NCI-H2171 treated with DMSO at 0.1 percent for 48 hours (cell line): Measurements from ENCODE around the gene PKP1.

ENCODE experiments used
- DNase-seq: peaks from one replicate; lab custom pipeline; 2025; lab: John Stamatoyannopoulos, UW

Gene PKP1

GRCh38 chr1:201310251-201310985, 27.1 kb downstream of the PKP1 start:
- DNase-seq, result no peak

GRCh38 chr1:201310986-201311355, 27.7 kb downstream of the PKP1 start:
- DNase-seq, result peak; percentile 71

- DNase-seq, result peak; percentile 55
These were observed 28.2 kb downstream of the PKP1 start for GRCh38 chr1:201311356-201312011.

GRCh38 chr1:201312298-201312697, 29.0 kb downstream of the PKP1 start:
- DNase-seq, result no peak

GRCh38 chr1:201313086-201313485, 29.8 kb downstream of the PKP1 start:
- peak; percentile 67 for DNase-seq

GRCh38 chr1:201316556-201316955, 33.2 kb downstream of the PKP1 start:
- DNase-seq, result no peak

- no peak for DNase-seq
These were observed 34.2 kb downstream of the PKP1 start for GRCh38 chr1:201317551-201317950.

- DNase-seq, result no peak
These were observed 35.4 kb downstream of the PKP1 start for GRCh38 chr1:201318504-201319340.

GRCh38 chr1:201319631-201320030, 36.3 kb downstream of the PKP1 start:
- no peak for DNase-seq

- no peak for DNase-seq
These were observed 37.0 kb downstream of the PKP1 start for GRCh38 chr1:201320168-201320788.

- DNase-seq, result no peak
These were observed 38.6 kb downstream of the PKP1 start for GRCh38 chr1:201321826-201322390.

GRCh38 chr1:201322653-201323510, 39.6 kb downstream of the PKP1 start:
- no peak for DNase-seq

- no peak for DNase-seq
These were observed 41.0 kb downstream of the PKP1 start for GRCh38 chr1:201324306-201324705.

- DNase-seq, result no peak
These were observed 41.7 kb downstream of the PKP1 start for GRCh38 chr1:201324821-201325677.

GRCh38 chr1:201325678-201326060, 42.4 kb downstream of the PKP1 start:
- no peak for DNase-seq

- no peak for DNase-seq
These were observed 43.4 kb downstream of the PKP1 start for GRCh38 chr1:201326710-201327109.

GRCh38 chr1:201327687-201328240, 44.5 kb downstream of the PKP1 start:
- no peak for DNase-seq

- DNase-seq, result no peak
These were observed 45.3 kb downstream of the PKP1 start for GRCh38 chr1:201328576-201328975.

- DNase-seq, result no peak
These were observed 46.0 kb downstream of the PKP1 start for GRCh38 chr1:201329286-201329685.

- no peak for DNase-seq
These were observed 46.5 kb downstream of the PKP1 start for GRCh38 chr1:201329801-201330200.
